ENCODE results near the gene ARL15. TPM values are rescaled to one million over a fixed set of nuclear protein-coding genes. Genes with fewer than 3 reads are reported as not detected.

ARL15 gene
- total RNA-seq, 1 experiment from 2014 or later = 0.50 TPM

- no peaks in the 10 kb centered on the region for H3K79me2 ChIP-seq (ENCODE audit: low read depth)
- CTCF ChIA-PET = no interaction called here
- intact Hi-C loops (cut with micrococcal nuclease; ENCODE audit: unreplicated experiment) = no loop called here
- H3K4me2 ChIP-seq = no peak overlapping the region
- H3K4me3 ChIP-seq = no peak overlapping the region
- BruUV-seq (replicated peaks) = no TSS peak
- no peaks in the 10 kb centered on the region for H3F3A ChIP-seq (ENCODE audit: insufficient read depth, low read depth)
- no peaks in the 10 kb centered on the region for H3K27me3 ChIP-seq (ENCODE audit: insufficient read depth, low read depth)
- no peak overlapping the region for H3K27ac ChIP-seq
- TF ChIP-seq EZH2 (IDR thresholded peaks at IDR 0.05; ENCODE audit: low read depth) = no peak
- no peak for TF ChIP-seq CTCF (conservative IDR thresholded peaks at IDR 0.05)
- no peaks in the 10 kb centered on the region for H4K20me1 ChIP-seq (ENCODE audit: insufficient read depth)
- no peaks in the 10 kb centered on the region for H3K36me3 ChIP-seq (ENCODE audit: low read depth)
- H2AFZ ChIP-seq = no peak overlapping the region
- no peaks in the 10 kb centered on the region for H3K9me2 ChIP-seq (ENCODE audit: insufficient read depth)
- POLR2A ChIA-PET (ENCODE audit: unreplicated experiment) = no interaction called here
- no peaks in the 10 kb centered on the region for H3K4me1 ChIP-seq (replicated peaks; ENCODE audit: insufficient read depth)
- DNase-seq = no peak
- no peaks in the 10 kb centered on the region for H3K9me3 ChIP-seq (ENCODE audit: insufficient read depth, low read depth)
These were observed 366.4 kb downstream of the ARL15 start for GRCh38 chr5:53943938-53944337.

GRCh38 chr5:53942724-53943123, 367.6 kb downstream of the ARL15 start:
- Histone ChIP-seq H3K9me3 (ENCODE audit: insufficient read depth, low read depth) (no peaks in the 10 kb centered on the region), H3K4me1 (replicated peaks; ENCODE audit: insufficient read depth) (no peaks in the 10 kb centered on the region), H3F3A (ENCODE audit: insufficient read depth, low read depth) (no peaks in the 10 kb centered on the region), H3K27ac (no peak overlapping the region), H3K79me2 (ENCODE audit: low read depth) (no peaks in the 10 kb centered on the region), H4K20me1 (ENCODE audit: insufficient read depth) (no peaks in the 10 kb centered on the region), H3K9me2 (ENCODE audit: insufficient read depth) (no peaks in the 10 kb centered on the region), H3K4me2 (no peak overlapping the region), H3K4me3 (no peak overlapping the region), H3K36me3 (ENCODE audit: low read depth) (no peaks in the 10 kb centered on the region), H3K27me3 (ENCODE audit: insufficient read depth, low read depth) (no peaks in the 10 kb centered on the region), H2AFZ (no peak overlapping the region)
- CTCF ChIA-PET = no interaction called here
- no peak for DNase-seq
- TF ChIP-seq CTCF (conservative IDR thresholded peaks at IDR 0.05) (no peak), EZH2 (IDR thresholded peaks at IDR 0.05; ENCODE audit: low read depth) (no peak)
- intact Hi-C loops (cut with micrococcal nuclease; ENCODE audit: unreplicated experiment) = no loop called here
- POLR2A ChIA-PET (ENCODE audit: unreplicated experiment) = no interaction called here
- BruUV-seq (replicated peaks) = no TSS peak

- Histone ChIP-seq H3F3A (ENCODE audit: insufficient read depth, low read depth) (no peaks in the 10 kb centered on the region), H3K9me3 (ENCODE audit: insufficient read depth, low read depth) (no peaks in the 10 kb centered on the region), H3K79me2 (ENCODE audit: low read depth) (no peaks in the 10 kb centered on the region), H3K4me1 (replicated peaks; ENCODE audit: insufficient read depth) (no peaks in the 10 kb centered on the region), H4K20me1 (ENCODE audit: insufficient read depth) (no peaks in the 10 kb centered on the region), H3K27me3 (ENCODE audit: insufficient read depth, low read depth) (no peaks in the 10 kb centered on the region), H3K4me2 (no peak overlapping the region), H3K27ac (no peak overlapping the region), H3K4me3 (no peak overlapping the region), H3K9me2 (ENCODE audit: insufficient read depth) (no peaks in the 10 kb centered on the region), H2AFZ (no peak overlapping the region), H3K36me3 (ENCODE audit: low read depth) (no peaks in the 10 kb centered on the region)
- intact Hi-C loops (cut with micrococcal nuclease; ENCODE audit: unreplicated experiment) = no loop called here
- no peak for DNase-seq
- ChIA-PET CTCF (no interaction called here), POLR2A (ENCODE audit: unreplicated experiment) (no interaction called here)
- BruUV-seq (replicated peaks) = no TSS peak
- no peak for TF ChIP-seq EZH2 (IDR thresholded peaks at IDR 0.05; ENCODE audit: low read depth)
- no peak for TF ChIP-seq CTCF (conservative IDR thresholded peaks at IDR 0.05)
These were observed 369.5 kb downstream of the ARL15 start for GRCh38 chr5:53940921-53941320.
